DOHH2 (cell line): ENCODE measurements around the gene STON2.

Experiments used
- EZH2phosphoT487 ChIP-seq: fragments of 200-600 bp; sonication (generic); IDR thresholded peaks from 2 replicates; pipeline ENCODE4 v1.6.1; 2017; ENCODE audit warnings: borderline replicate concordance, mild to moderate bottlenecking, antibody characterized with exemption, low read length, moderate library complexity, mixed read lengths
- TF ChIP-seq, protein P1 (sequence below): fragments of 200-600 bp; sonication (generic); IDR thresholded peaks from one replicate; pipeline ENCODE4 v1.5.1; 2014; ENCODE audit warnings: antibody characterized with exemption, mild to moderate bottlenecking, low read depth, low read length; ENCODE audit not compliant: poor library complexity, severe bottlenecking

DNA sequence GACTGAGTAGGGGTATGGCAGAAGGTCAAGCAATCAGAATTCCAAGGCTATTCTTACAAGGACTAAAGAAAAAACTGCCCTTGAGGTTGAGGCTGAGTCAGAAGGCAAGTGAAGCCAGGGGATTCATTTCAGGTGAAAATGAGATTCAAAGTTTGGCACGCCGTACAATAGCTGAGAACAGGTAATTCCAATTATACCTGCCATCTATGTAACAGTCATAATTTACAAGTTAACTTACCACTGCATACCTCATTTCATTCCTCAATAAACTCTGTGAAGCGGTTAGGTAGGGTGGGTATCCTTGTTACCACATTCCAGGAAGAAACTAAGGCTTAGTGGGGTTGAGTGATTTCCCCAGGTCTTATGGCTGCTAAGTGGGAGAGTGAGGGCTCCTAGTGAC lies 64.1 kb downstream of the STON2 start:
- TF ChIP-seq, protein P1, sequence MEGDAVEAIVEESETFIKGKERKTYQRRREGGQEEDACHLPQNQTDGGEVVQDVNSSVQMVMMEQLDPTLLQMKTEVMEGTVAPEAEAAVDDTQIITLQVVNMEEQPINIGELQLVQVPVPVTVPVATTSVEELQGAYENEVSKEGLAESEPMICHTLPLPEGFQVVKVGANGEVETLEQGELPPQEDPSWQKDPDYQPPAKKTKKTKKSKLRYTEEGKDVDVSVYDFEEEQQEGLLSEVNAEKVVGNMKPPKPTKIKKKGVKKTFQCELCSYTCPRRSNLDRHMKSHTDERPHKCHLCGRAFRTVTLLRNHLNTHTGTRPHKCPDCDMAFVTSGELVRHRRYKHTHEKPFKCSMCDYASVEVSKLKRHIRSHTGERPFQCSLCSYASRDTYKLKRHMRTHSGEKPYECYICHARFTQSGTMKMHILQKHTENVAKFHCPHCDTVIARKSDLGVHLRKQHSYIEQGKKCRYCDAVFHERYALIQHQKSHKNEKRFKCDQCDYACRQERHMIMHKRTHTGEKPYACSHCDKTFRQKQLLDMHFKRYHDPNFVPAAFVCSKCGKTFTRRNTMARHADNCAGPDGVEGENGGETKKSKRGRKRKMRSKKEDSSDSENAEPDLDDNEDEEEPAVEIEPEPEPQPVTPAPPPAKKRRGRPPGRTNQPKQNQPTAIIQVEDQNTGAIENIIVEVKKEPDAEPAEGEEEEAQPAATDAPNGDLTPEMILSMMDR, result no peak
- no peak for TF ChIP-seq EZH2phosphoT487
